ENCODE measurements around the gene SMIM35. TPM values are rescaled to one million over a fixed set of nuclear protein-coding genes. Genes with fewer than 3 reads are reported as not detected.

SMIM35 gene
- total RNA-seq, 3 donors from 2014 or later (not counting 1 experiment from before 2014, with no cell fraction given): 0.30 to 0.68 (median 0.33) TPM

- WGBS (ENCODE audit: insufficient coverage): 91% methylated on average over 11 of the region's 11 CpGs
- no peak overlapping the region for H3K4me3 Mint-ChIP-seq
- intact Hi-C loops (cut with micrococcal nuclease): no loop called here
These were observed 26.1 kb upstream of the SMIM35 start for GRCh38 chr11:118112711-118113430.

GRCh38 chr11:118111744-118112035 is 24.9 kb upstream of the SMIM35 start:
- Mint-ChIP-seq H3K36me3 (no peaks in the 10 kb centered on the region), H3K27me3 (ENCODE audit: low read depth in 2 of 2) (peaks cover 10 to 12% of the 10 kb centered on the region in 2 donors), H3K4me3 (no peak overlapping the region), H3K9me3 (no peaks in the 10 kb centered on the region), H3K4me1 (peaks cover 0 to 11% of the 10 kb centered on the region in 2 donors), H3K27ac (no peak overlapping the region)
- Histone ChIP-seq H3K27me3 (ENCODE audit: control insufficient read depth, insufficient read depth, low read length) (no peaks in the 10 kb centered on the region), H3K27ac (ENCODE audit: low read length) (no peak overlapping the region), H3K4me3 (ENCODE audit: low read length) (no peak overlapping the region), H3K9me3 (ENCODE audit: control insufficient read depth, insufficient read depth, low read length) (no peaks in the 10 kb centered on the region), H3K4me1 (ENCODE audit: control insufficient read depth, insufficient read depth, low read length) (no peaks in the 10 kb centered on the region), H3K36me3 (ENCODE audit: control insufficient read depth, insufficient read depth, low read length) (no peaks in the 10 kb centered on the region)
- intact Hi-C loops (cut with micrococcal nuclease): no loop called here
- WGBS (ENCODE audit: insufficient coverage): 85% methylated on average over 6 of the region's 6 CpGs
- ATAC-seq (no peak), DNase-seq (no peak)
- TF ChIP-seq CTCF (IDR thresholded peaks at IDR 0.05): no peak

More at GRCh38 chr11:118112711-118113430, 26.1 kb upstream of the SMIM35 start:
- no peak overlapping the region for H3K27ac ChIP-seq (ENCODE audit: low read length)
- DNase-seq (no peak), ATAC-seq (no peak)
- Mint-ChIP-seq H3K4me1 (peaks cover 0 to 11% of the 10 kb centered on the region in 2 donors), H3K9me3 (no peaks in the 10 kb centered on the region), H3K27me3 (ENCODE audit: low read depth in 2 of 2) (peaks cover 10 to 14% of the 10 kb centered on the region in 2 donors), H3K36me3 (no peaks in the 10 kb centered on the region), H3K27ac (no peak overlapping the region)
- no peak overlapping the region for H3K4me3 ChIP-seq (ENCODE audit: low read length)
- H3K9me3 ChIP-seq (ENCODE audit: control insufficient read depth, insufficient read depth, low read length): no peaks in the 10 kb centered on the region
- H3K36me3 ChIP-seq (ENCODE audit: control insufficient read depth, insufficient read depth, low read length): no peaks in the 10 kb centered on the region
- H3K4me1 ChIP-seq (ENCODE audit: control insufficient read depth, insufficient read depth, low read length): no peaks in the 10 kb centered on the region
- H3K27me3 ChIP-seq (ENCODE audit: control insufficient read depth, insufficient read depth, low read length): no peaks in the 10 kb centered on the region
- no peak for TF ChIP-seq CTCF (IDR thresholded peaks at IDR 0.05)

- DNase-seq (no peak), ATAC-seq (no peak)
- Mint-ChIP-seq H3K4me3 (no peak overlapping the region), H3K4me1 (peaks cover 0 to 11% of the 10 kb centered on the region in 2 donors), H3K27me3 (ENCODE audit: low read depth in 2 of 2) (peaks cover 10 to 12% of the 10 kb centered on the region in 2 donors), H3K27ac (no peak overlapping the region), H3K9me3 (no peaks in the 10 kb centered on the region), H3K36me3 (no peaks in the 10 kb centered on the region)
- Histone ChIP-seq H3K4me1 (ENCODE audit: control insufficient read depth, insufficient read depth, low read length) (no peaks in the 10 kb centered on the region), H3K9me3 (ENCODE audit: control insufficient read depth, insufficient read depth, low read length) (no peaks in the 10 kb centered on the region), H3K27ac (ENCODE audit: low read length) (no peak overlapping the region), H3K36me3 (ENCODE audit: control insufficient read depth, insufficient read depth, low read length) (no peaks in the 10 kb centered on the region), H3K27me3 (ENCODE audit: control insufficient read depth, insufficient read depth, low read length) (no peaks in the 10 kb centered on the region), H3K4me3 (ENCODE audit: low read length) (no peak overlapping the region)
- TF ChIP-seq CTCF (IDR thresholded peaks at IDR 0.05): no peak
- intact Hi-C loops (cut with micrococcal nuclease): no loop called here
- WGBS (ENCODE audit: insufficient coverage): 87% methylated on average over 8 of the region's 8 CpGs
These were observed 24.4 kb upstream of the SMIM35 start for GRCh38 chr11:118111019-118111743.

Measured in natural killer cell (primary cell).